HepG2 (cell line): ENCODE data around the gene SIGMAR1. TPM values are rescaled to one million over a fixed set of nuclear protein-coding genes. Genes with fewer than 3 reads are reported as not detected.

Experiments
- BHLHE40 ChIP-seq: IDR thresholded peaks from 2 replicates; pipeline ENCODE4 v1.6.1; 2011; ENCODE audit warnings: low read length, improper control_type of control experiment
- CENPT ChIP-seq: sonication (generic); formaldehyde crosslinking; IDR thresholded peaks from 2 replicates; pipeline ENCODE4 v1.8.0; 2022; ENCODE audit warnings: low read depth, mild to moderate bottlenecking, moderate library complexity, missing genetic modification reagents
- GZF1 ChIP-seq: sonication (generic); formaldehyde crosslinking; IDR thresholded peaks from 2 replicates; pipeline ENCODE4 v1.5.1; 2020; ENCODE audit warnings: mild to moderate bottlenecking, missing genetic modification reagents
- HNRNPLL ChIP-seq: fragments of 200-400 bp; formaldehyde crosslinking; IDR thresholded peaks from 2 replicates; pipeline ENCODE4 v1.6.1; 2017; ENCODE audit warnings: mild to moderate bottlenecking, low read depth, low read length; ENCODE audit not compliant: poor library complexity, severe bottlenecking
- JUND ChIP-seq: sonication (generic); formaldehyde crosslinking; IDR thresholded peaks from 2 replicates; pipeline ENCODE4 v1.8.0; 2022; ENCODE audit warnings: mild to moderate bottlenecking, missing genetic modification reagents
- MBD4 ChIP-seq: IDR thresholded peaks from 2 replicates; pipeline ENCODE4 v1.6.1; 2012; ENCODE audit warnings: low read length, inconsistent platforms, borderline replicate concordance
- NFE2 ChIP-seq: sonication (generic); formaldehyde crosslinking; IDR thresholded peaks from 2 replicates; pipeline ENCODE4 v1.4.0; 2020; ENCODE audit warnings: missing genetic modification reagents
- NR2F2 ChIP-seq: IDR thresholded peaks from 2 replicates; pipeline ENCODE4 v1.6.1; 2012; ENCODE audit warnings: low read depth, inconsistent platforms, borderline replicate concordance
- RBFOX2 ChIP-seq: fragments of 200-400 bp; formaldehyde crosslinking; IDR thresholded peaks from 2 replicates; pipeline ENCODE4 v1.6.1; 2017; ENCODE audit warnings: low read depth, mild to moderate bottlenecking, low read length
- REPIN1 ChIP-seq: sonication (generic); formaldehyde crosslinking; IDR thresholded peaks from 2 replicates; pipeline ENCODE4 v1.8.0; 2022; ENCODE audit warnings: missing genetic modification reagents, low read depth, mild to moderate bottlenecking, borderline replicate concordance
- SMAD9 ChIP-seq: sonication (generic); formaldehyde crosslinking; IDR thresholded peaks from 2 replicates; pipeline ENCODE4 v1.5.1; 2020; ENCODE audit warnings: mild to moderate bottlenecking, missing genetic modification reagents
- SOX6 ChIP-seq, 2 experiments: fragments of 450-650 bp in 1 of 2; sonication (generic) in 1 of 2; formaldehyde crosslinking in 1 of 2; IDR thresholded peaks; 2 replicates each; pipeline versions ENCODE4 v1.4.0 to v1.6.1; 2017 to 2020; ENCODE audit warnings: antibody characterized with exemption in 1 of 2, mild to moderate bottlenecking in 1 of 2, missing genetic modification reagents in 1 of 2
- TIGD3 ChIP-seq: sonication (generic); formaldehyde crosslinking; IDR thresholded peaks from 2 replicates; pipeline ENCODE4 v1.5.1; 2020; ENCODE audit warnings: mild to moderate bottlenecking, missing genetic modification reagents, borderline replicate concordance
- ZFP62 ChIP-seq: sonication (generic); formaldehyde crosslinking; IDR thresholded peaks from 2 replicates; pipeline ENCODE4 v1.4.0; 2020; ENCODE audit warnings: missing genetic modification reagents
- ZNF124 ChIP-seq: sonication (generic); formaldehyde crosslinking; IDR thresholded peaks from 2 replicates; pipeline ENCODE4 v1.4.0; 2020; ENCODE audit warnings: missing genetic modification reagents
- ZNF143 ChIP-seq: sonication (generic); formaldehyde crosslinking; IDR thresholded peaks from 2 replicates; pipeline ENCODE4 v1.4.0; 2020; ENCODE audit warnings: missing genetic modification reagents
- ZNF572 ChIP-seq: sonication (generic); formaldehyde crosslinking; IDR thresholded peaks from 2 replicates; pipeline ENCODE4 v1.5.1; 2020; ENCODE audit warnings: mild to moderate bottlenecking, missing genetic modification reagents
- ZNF619 ChIP-seq: sonication (generic); formaldehyde crosslinking; IDR thresholded peaks from 2 replicates; pipeline ENCODE4 v1.4.0; 2020; ENCODE audit warnings: mild to moderate bottlenecking, missing genetic modification reagents
- ZNF724P ChIP-seq: sonication (generic); formaldehyde crosslinking; IDR thresholded peaks from 2 replicates; pipeline ENCODE4 v1.8.0; 2022; ENCODE audit warnings: missing genetic modification reagents, borderline replicate concordance
- ZNF746 ChIP-seq: sonication (generic); formaldehyde crosslinking; IDR thresholded peaks from 2 replicates; pipeline ENCODE4 v1.8.0; 2022; ENCODE audit warnings: mild to moderate bottlenecking, missing genetic modification reagents
- ZNF766 ChIP-seq: sonication (generic); formaldehyde crosslinking; IDR thresholded peaks from 2 replicates; pipeline ENCODE4 v1.5.0; 2020; ENCODE audit warnings: missing genetic modification reagents, borderline replicate concordance
- ZNF775 ChIP-seq: sonication (generic); formaldehyde crosslinking; IDR thresholded peaks from 2 replicates; pipeline ENCODE4 v1.4.0; 2020; ENCODE audit warnings: missing genetic modification reagents, mild to moderate bottlenecking, moderate library complexity, borderline replicate concordance
- ZSCAN25 ChIP-seq: sonication (generic); formaldehyde crosslinking; IDR thresholded peaks from 2 replicates; pipeline ENCODE4 v1.8.0; 2022; ENCODE audit warnings: mild to moderate bottlenecking, missing genetic modification reagents
- polyA plus RNA-seq, 8 experiments: library from polyadenylated mRNA; depleted of rRNA in 3 of 8; stranded (reverse) in 7 of 8; unstranded in 1 of 8; fragments of >200 nt; fragmentation: Illumina TruSeq in 4 of 8; extraction: Trizol in 4 of 8; gene quantifications; 2 replicates each; pipeline versions ENCODE4 v1.2.1 to v1.2.3, GENCODE V29; 2011 to 2016; ENCODE audit warnings: low read depth in 4 of 8, missing spikeins in 1 of 8, mixed read lengths in 1 of 8; ENCODE audit not compliant: insufficient read depth in 1 of 8
- total RNA-seq, 5 experiments: library from RNA; depleted of rRNA; stranded (reverse); fragments of >200 nt; fragmentation: Illumina TruSeq; extraction: Trizol; gene quantifications; 2 replicates each; pipeline ENCODE4 v1.2.3, GENCODE V29; 2016; ENCODE audit warnings: low read depth in 1 of 5
- TF ChIP-seq, protein P1 (sequence below): sonication (generic); formaldehyde crosslinking; IDR thresholded peaks from 2 replicates; pipeline ENCODE4 v1.5.0; 2020; ENCODE audit warnings: missing genetic modification reagents
- TF ChIP-seq, protein P2 (sequence below): fragments of 450-650 bp; IDR thresholded peaks from 2 replicates; pipeline ENCODE4 v1.6.1; 2017; ENCODE audit warnings: mild to moderate bottlenecking

The SIGMAR1 gene
- total and polyA plus RNA-seq, 2 of the 13 experiments (the other 11 are each of a cell fraction or from before 2014, with no cell fraction given) = 38.9 to 60.8 TPM

GRCh38 chr9:34620061-34620994, 17.3 kb downstream of the SIGMAR1 start, which contains the start of gene DCTN3 (continued):
- TF ChIP-seq TIGD3 (CRISPR knock-in tag) = no peak
- no peak for TF ChIP-seq NFE2
- TF ChIP-seq NR2F2 = no peak
- TF ChIP-seq ZFP62 (CRISPR knock-in tag) = no peak
- peak; percentile 28 for TF ChIP-seq HNRNPLL
- no peak for TF ChIP-seq ZNF724P (CRISPR knock-in tag)
- TF ChIP-seq, protein P1, sequence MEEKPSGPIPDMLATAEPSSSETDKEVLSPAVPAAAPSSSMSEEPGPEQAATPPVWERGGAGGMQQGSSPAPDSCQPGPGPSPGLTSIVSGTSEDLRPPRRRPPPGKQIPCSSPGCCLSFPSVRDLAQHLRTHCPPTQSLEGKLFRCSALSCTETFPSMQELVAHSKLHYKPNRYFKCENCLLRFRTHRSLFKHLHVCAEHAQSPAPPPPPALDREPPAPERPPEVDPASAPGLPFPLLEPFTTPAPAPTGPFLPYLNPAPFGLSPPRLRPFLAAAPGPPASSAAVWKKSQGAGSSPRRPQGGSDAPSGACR (CRISPR knock-in tag) = no peak
- 0 out of 2 replicates have a peak, but pooled peaks have one; percentile 26 for TF ChIP-seq GZF1
- TF ChIP-seq RBFOX2 = 0 out of 2 replicates have a peak, but pooled peaks have one; percentile 55
- no peak for TF ChIP-seq ZNF775
- TF ChIP-seq, protein P2, sequence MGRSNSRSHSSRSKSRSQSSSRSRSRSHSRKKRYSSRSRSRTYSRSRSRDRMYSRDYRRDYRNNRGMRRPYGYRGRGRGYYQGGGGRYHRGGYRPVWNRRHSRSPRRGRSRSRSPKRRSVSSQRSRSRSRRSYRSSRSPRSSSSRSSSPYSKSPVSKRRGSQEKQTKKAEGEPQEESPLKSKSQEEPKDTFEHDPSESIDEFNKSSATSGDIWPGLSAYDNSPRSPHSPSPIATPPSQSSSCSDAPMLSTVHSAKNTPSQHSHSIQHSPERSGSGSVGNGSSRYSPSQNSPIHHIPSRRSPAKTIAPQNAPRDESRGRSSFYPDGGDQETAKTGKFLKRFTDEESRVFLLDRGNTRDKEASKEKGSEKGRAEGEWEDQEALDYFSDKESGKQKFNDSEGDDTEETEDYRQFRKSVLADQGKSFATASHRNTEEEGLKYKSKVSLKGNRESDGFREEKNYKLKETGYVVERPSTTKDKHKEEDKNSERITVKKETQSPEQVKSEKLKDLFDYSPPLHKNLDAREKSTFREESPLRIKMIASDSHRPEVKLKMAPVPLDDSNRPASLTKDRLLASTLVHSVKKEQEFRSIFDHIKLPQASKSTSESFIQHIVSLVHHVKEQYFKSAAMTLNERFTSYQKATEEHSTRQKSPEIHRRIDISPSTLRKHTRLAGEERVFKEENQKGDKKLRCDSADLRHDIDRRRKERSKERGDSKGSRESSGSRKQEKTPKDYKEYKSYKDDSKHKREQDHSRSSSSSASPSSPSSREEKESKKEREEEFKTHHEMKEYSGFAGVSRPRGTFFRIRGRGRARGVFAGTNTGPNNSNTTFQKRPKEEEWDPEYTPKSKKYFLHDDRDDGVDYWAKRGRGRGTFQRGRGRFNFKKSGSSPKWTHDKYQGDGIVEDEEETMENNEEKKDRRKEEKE = no peak
- peak; percentile 13; the same call in 1 of the 2 replicates for TF ChIP-seq ZNF143 (CRISPR knock-in tag)
- TF ChIP-seq ZNF619 (CRISPR knock-in tag) = no peak
- TF ChIP-seq REPIN1 (CRISPR knock-in tag) = no peak
- no peak for TF ChIP-seq BHLHE40
- no peak for TF ChIP-seq JUND (CRISPR knock-in tag)
- no peak for TF ChIP-seq SMAD9 (CRISPR knock-in tag)
- 0 out of 2 replicates have a peak, but pooled peaks have one; percentile 25 for TF ChIP-seq ZNF124 (CRISPR knock-in tag)
- TF ChIP-seq SOX6 (IDR thresholded peaks at IDR 0.05) = no peak
- 0 out of 2 replicates have a peak, but pooled peaks have one; percentile 40 for TF ChIP-seq SOX6 (CRISPR knock-in tag; IDR thresholded peaks at IDR 0.05)
- no peak for TF ChIP-seq MBD4
- TF ChIP-seq ZNF572 (CRISPR knock-in tag) = 0 out of 2 replicates have a peak, but pooled peaks have one; percentile 61
- TF ChIP-seq ZSCAN25 = no peak
- TF ChIP-seq ZNF746 (CRISPR knock-in tag) = no peak
- TF ChIP-seq ZNF766 = no peak
- no peak for TF ChIP-seq CENPT (CRISPR knock-in tag)
